SK-N-SH (cell line): Measurements from ENCODE around the gene FAM163A.

Source experiments
- CTCF ChIP-seq: fragments of 200-600 bp; sonication (generic); IDR thresholded peaks from 2 replicates; pipeline ENCODE4 v1.6.1; 2017; ENCODE audit warnings: antibody characterized with exemption, mild to moderate bottlenecking, moderate library complexity
- JUND ChIP-seq: IDR thresholded peaks from 2 replicates; pipeline ENCODE4 v1.4.0; 2012
- PBX3 ChIP-seq: IDR thresholded peaks from 2 replicates; pipeline ENCODE4; 2012
- RFX5 ChIP-seq: IDR thresholded peaks from 2 replicates; pipeline ENCODE4 v1.6.1; 2012; ENCODE audit warnings: mild to moderate bottlenecking, improper control_type of control experiment, low read length

- TF ChIP-seq RFX5 (no peak), CTCF (no peak), PBX3 (no peak), JUND (no peak)
Observed at GRCh38 chr1:179709841-179710329, 33.2 kb upstream of the FAM163A start.
